Measurements from ENCODE around the gene CDC42EP4. TPM values are rescaled to one million over a fixed set of nuclear protein-coding genes. Genes with fewer than 3 reads are reported as not detected.

CDC42EP4 gene
- total RNA-seq, 1 donor from 2014 or later: 124 TPM

GRCh38 chr17:73320601-73321264, 8.9 kb upstream of the CDC42EP4 start:
- no peak for DNase-seq
- TF ChIP-seq CTCF (IDR thresholded peaks at IDR 0.05; ENCODE audit: partially characterized antibody, unreplicated experiment): no peak
- no peak overlapping the region for H3K4me3 Mint-ChIP-seq (ENCODE audit: unreplicated experiment)
- H3K27me3 Mint-ChIP-seq (ENCODE audit: unreplicated experiment): peaks cover 10% of the 10 kb centered on the region
- H3K36me3 Mint-ChIP-seq (ENCODE audit: unreplicated experiment): no peaks in the 10 kb centered on the region
- H3K9me3 Mint-ChIP-seq (ENCODE audit: unreplicated experiment): peaks cover 3% of the 10 kb centered on the region
- H3K4me1 Mint-ChIP-seq (ENCODE audit: low read depth, unreplicated experiment): peaks cover 48% of the 10 kb centered on the region
- no peak overlapping the region for H3K27ac Mint-ChIP-seq (ENCODE audit: unreplicated experiment)

- H3K27me3 Mint-ChIP-seq (ENCODE audit: unreplicated experiment): peaks cover 8% of the 10 kb centered on the region
- no peak for DNase-seq
Measured at GRCh38 chr17:73319766-73320165, 8.0 kb upstream of the CDC42EP4 start.

GRCh38 chr17:73318836-73319235, 7.0 kb upstream of the CDC42EP4 start:
- Mint-ChIP-seq H3K4me3 (ENCODE audit: unreplicated experiment) (no peak overlapping the region), H3K4me1 (ENCODE audit: low read depth, unreplicated experiment) (peaks cover 31% of the 10 kb centered on the region), H3K27ac (ENCODE audit: unreplicated experiment) (no peak overlapping the region), H3K9me3 (ENCODE audit: unreplicated experiment) (peaks cover 2% of the 10 kb centered on the region), H3K27me3 (ENCODE audit: unreplicated experiment) (peaks cover 6% of the 10 kb centered on the region), H3K36me3 (ENCODE audit: unreplicated experiment) (no peaks in the 10 kb centered on the region)
- no peak for TF ChIP-seq CTCF (IDR thresholded peaks at IDR 0.05; ENCODE audit: partially characterized antibody, unreplicated experiment)
- no peak for DNase-seq

More at GRCh38 chr17:73319766-73320165, 8.0 kb upstream of the CDC42EP4 start:
- peaks cover 39% of the 10 kb centered on the region for H3K4me1 Mint-ChIP-seq (ENCODE audit: low read depth, unreplicated experiment)
- no peak for TF ChIP-seq CTCF (IDR thresholded peaks at IDR 0.05; ENCODE audit: partially characterized antibody, unreplicated experiment)
- no peaks in the 10 kb centered on the region for H3K36me3 Mint-ChIP-seq (ENCODE audit: unreplicated experiment)
- no peak overlapping the region for H3K27ac Mint-ChIP-seq (ENCODE audit: unreplicated experiment)
- H3K4me3 Mint-ChIP-seq (ENCODE audit: unreplicated experiment): no peak overlapping the region
- H3K9me3 Mint-ChIP-seq (ENCODE audit: unreplicated experiment): peaks cover 2% of the 10 kb centered on the region

DNA sequence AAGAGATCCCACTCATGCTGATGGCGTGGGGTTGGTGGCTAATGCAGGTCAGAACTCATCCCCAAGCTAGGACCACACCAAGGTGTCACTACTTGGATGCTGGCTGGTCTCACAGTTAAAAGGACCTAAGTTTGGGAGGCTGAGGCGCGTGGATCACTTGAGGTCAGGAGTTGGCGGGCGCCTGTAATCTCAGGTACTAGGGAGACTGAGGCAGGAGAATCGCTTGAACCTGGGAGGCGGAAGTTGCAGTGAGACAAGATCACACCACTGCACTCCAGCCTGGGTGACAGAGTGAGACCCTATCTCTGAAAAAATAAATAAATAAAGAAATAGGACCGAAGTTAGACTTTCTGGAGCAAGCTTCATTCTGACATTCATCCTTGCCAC, 6.6 kb upstream of the CDC42EP4 start:
- Mint-ChIP-seq H3K9me3 (ENCODE audit: unreplicated experiment) (peaks cover 2% of the 10 kb centered on the region), H3K27ac (ENCODE audit: unreplicated experiment) (no peak overlapping the region), H3K4me1 (ENCODE audit: low read depth, unreplicated experiment) (peaks cover 28% of the 10 kb centered on the region), H3K4me3 (ENCODE audit: unreplicated experiment) (no peak overlapping the region), H3K27me3 (ENCODE audit: unreplicated experiment) (peaks cover 6% of the 10 kb centered on the region), H3K36me3 (ENCODE audit: unreplicated experiment) (no peaks in the 10 kb centered on the region)
- DNase-seq: no peak
- TF ChIP-seq CTCF (IDR thresholded peaks at IDR 0.05; ENCODE audit: partially characterized antibody, unreplicated experiment): no peak

DNA sequence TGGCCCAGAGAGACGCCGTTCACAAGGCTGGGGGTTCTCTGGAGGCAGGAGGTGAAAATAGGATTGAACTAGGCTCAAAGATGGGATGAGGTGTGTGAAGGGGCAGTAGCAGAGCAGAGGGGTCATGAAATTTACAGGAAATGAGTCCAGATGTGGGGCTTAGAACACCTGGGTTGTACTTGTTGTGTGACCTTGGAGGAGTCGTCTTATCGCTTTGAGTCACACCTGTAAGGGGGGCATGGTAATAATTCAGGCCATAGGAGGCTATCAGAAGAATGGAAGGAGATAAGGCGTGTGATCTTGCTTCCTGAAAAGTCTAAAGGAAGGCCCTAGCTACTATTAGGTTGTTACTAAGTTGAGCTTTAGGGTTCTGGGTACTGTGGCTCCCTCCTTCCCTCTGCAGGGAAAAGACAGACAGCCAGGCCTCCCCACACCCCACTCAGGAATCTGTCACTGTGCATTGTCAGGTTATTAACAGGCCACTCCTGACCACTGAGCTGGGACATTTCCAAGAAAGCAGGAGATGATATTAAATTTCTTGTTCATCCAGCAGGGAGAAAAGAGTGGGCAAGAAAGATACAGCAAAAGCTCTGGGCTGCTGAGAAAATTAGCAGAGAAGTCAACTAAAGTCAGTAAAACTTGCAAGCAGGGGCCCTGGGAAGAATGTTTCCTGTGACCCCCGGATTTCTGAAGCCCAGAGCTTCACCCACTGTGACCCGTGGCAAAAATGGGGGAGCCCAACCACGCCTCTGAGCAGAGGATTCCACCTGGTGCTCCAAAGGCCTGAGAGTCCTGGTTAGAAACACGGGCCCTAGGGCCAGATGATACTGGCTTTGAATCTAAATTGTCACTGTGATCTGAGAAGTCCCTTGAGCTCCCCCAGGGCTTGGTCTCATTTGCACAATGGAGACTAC, 6.0 kb upstream of the CDC42EP4 start:
- no peak for DNase-seq
- H3K9me3 Mint-ChIP-seq (ENCODE audit: unreplicated experiment): no peaks in the 10 kb centered on the region
- H3K27me3 Mint-ChIP-seq (ENCODE audit: unreplicated experiment): peaks cover 6% of the 10 kb centered on the region
- peaks cover 27% of the 10 kb centered on the region for H3K4me1 Mint-ChIP-seq (ENCODE audit: low read depth, unreplicated experiment)
- H3K36me3 Mint-ChIP-seq (ENCODE audit: unreplicated experiment): no peaks in the 10 kb centered on the region
- H3K27ac Mint-ChIP-seq (ENCODE audit: unreplicated experiment): peak overlapping the region; percentile 41
- no peak for TF ChIP-seq CTCF (IDR thresholded peaks at IDR 0.05; ENCODE audit: partially characterized antibody, unreplicated experiment)
- no peak overlapping the region for H3K4me3 Mint-ChIP-seq (ENCODE audit: unreplicated experiment)
